ENCODE measurements around the gene GTF3C1. TPM values are rescaled to one million over a fixed set of nuclear protein-coding genes. Genes with fewer than 3 reads are reported as not detected.

GTF3C1 gene
- total and polyA plus RNA-seq, 2 of the 8 experiments (the other 6 are each of a cell fraction or from before 2014, with no cell fraction given): 89.3 to 126 TPM

GRCh38 chr16:27534256-27534655 lies 15.5 kb downstream of the GTF3C1 start (continued):
- no peak for TF ChIP-seq USF2 (IDR thresholded peaks at IDR 0.05; ENCODE audit: low read length)
